ENCODE results near the gene ANKRD9. TPM values are rescaled to one million over a fixed set of nuclear protein-coding genes. Genes with fewer than 3 reads are reported as not detected.

Gene ANKRD9
- total and polyA plus RNA-seq, 2 of the 13 experiments (the other 11 are each of a cell fraction or from before 2014, with no cell fraction given), result 10.0 to 15.0 TPM

DNA sequence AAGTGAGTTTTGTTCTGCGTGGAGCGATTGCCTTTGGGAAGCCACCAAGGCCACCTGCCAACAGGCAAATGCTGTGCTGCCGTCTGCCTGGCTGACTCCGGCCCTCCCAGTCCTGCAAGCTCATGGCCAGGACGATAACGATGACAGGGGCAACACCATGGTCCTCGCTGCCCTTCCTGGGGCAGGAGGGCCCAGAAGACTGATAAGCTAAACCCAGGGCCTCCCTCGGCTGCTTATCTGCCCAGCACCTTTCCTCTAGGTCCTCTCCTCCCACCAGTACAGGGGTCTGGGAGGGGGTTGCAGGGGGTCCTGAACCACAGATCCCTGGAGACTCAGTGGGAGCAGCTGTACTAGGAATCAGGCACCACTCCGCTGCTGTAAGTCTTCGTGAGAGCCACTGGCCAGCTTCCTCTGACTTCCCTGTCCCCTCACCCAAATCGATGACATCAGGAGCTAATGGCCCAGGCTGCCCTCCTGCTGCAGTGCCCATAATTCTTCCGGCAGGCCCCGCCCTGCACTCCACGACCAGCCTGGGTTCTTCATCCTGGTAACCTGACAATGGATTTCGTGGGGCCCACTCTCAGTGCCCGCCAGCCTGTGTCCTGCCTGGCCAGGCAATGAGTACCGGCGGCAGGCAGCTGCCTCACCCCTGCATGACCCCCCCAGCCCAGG lies 5.1 kb downstream of the ANKRD9 start:
- Histone ChIP-seq H3K27ac (ENCODE audit: extremely low read length, insufficient read depth, low read length) (no peak overlapping the region), H3K4me1 (ENCODE audit: insufficient read depth, low read length) (peaks cover 10% of the 10 kb centered on the region), H3K4me2 (ENCODE audit: low read depth, low read length) (no peak overlapping the region), H4K20me1 (ENCODE audit: insufficient read depth, low read length) (no peaks in the 10 kb centered on the region), H3K9ac (ENCODE audit: insufficient read depth, low read depth, low read length) (no peak overlapping the region), H3K9me3 (ENCODE audit: low read length) (no peaks in the 10 kb centered on the region), H3K36me3 (replicated peaks in 1 of 2; ENCODE audit: control insufficient read depth in 1 of 2, insufficient read depth in 2 of 2, low read length in 2 of 2) (peaks cover 6 to 9% of the 10 kb centered on the region in 2 experiments; a peak in 2 of 5 replicates), H2AFZ (ENCODE audit: low read length) (no peak overlapping the region), H3K4me3 (replicated peaks in 1 of 3; ENCODE audit: insufficient read depth in 1 of 3, low read depth in 2 of 3, low read length in 3 of 3) (no peak overlapping the region), H3K27me3 (ENCODE audit: control insufficient read depth in 1 of 2, insufficient read depth in 2 of 2, low read length in 2 of 2) (no peaks in the 10 kb centered on the region; a peak in 2 of 5 replicates), H3K79me2 (ENCODE audit: insufficient read depth, low read length) (no peaks in the 10 kb centered on the region)
- ChIA-PET POLR2A (no interaction called here), CTCF (ENCODE audit: low intra/inter-chr PET ratio, low total read pairs) (no interaction called here)
- ATAC-seq, result no peak
- intact Hi-C loops (cut with micrococcal nuclease; ENCODE audit: unreplicated experiment) (no loop called here), in situ Hi-C loops (cut with HindIII; ENCODE audit: extremely low pct_ligation_motif_present, low pct_unique_long_range_greater_than_20kb) (no loop called here)
- no peak for FAIRE-seq
- no peak for DNase-seq (ENCODE audit: low spot score)
- no TSS peak for BruUV-seq (replicated peaks)
- TF ChIP-seq ZSCAN25 (CRISPR knock-in tag; IDR thresholded peaks at IDR 0.05) (peak; percentile 74), NFIC (IDR thresholded peaks at IDR 0.05; ENCODE audit: low read length) (no peak), AKAP8 (CRISPR knock-in tag; IDR thresholded peaks at IDR 0.05) (peak; percentile 84; the same call in 1 of the 2 replicates), ZNF331 (CRISPR knock-in tag; IDR thresholded peaks at IDR 0.05) (no peak), GABPA (IDR thresholded peaks at IDR 0.05; ENCODE audit: low read depth, low read length) (no peak), GABPA (CRISPR knock-in tag; IDR thresholded peaks at IDR 0.05; ENCODE audit: low read depth) (no peak), GTF2F1 (IDR thresholded peaks at IDR 0.05; ENCODE audit: low read length) (no peak), SMARCE1 (IDR thresholded peaks at IDR 0.05; ENCODE audit: borderline replicate concordance) (no peak), AGO2 (optimal IDR thresholded peaks at IDR 0.05; ENCODE audit: low read depth, low read length) (peak; percentile 88), ZNF800 (CRISPR knock-in tag; IDR thresholded peaks at IDR 0.05) (no peak), NR2F2 (IDR thresholded peaks at IDR 0.05; ENCODE audit: borderline replicate concordance, low read depth) (no peak), AGO1 (IDR thresholded peaks at IDR 0.05; ENCODE audit: low read depth, low read length, poor library complexity, severe bottlenecking) (peak; percentile 37), ZSCAN30 (CRISPR knock-in tag; IDR thresholded peaks at IDR 0.05) (no peak), NFYC (CRISPR knock-in tag; IDR thresholded peaks at IDR 0.05) (no peak), KMT2A (CRISPR knock-in tag; IDR thresholded peaks at IDR 0.05) (no peak)
- TF ChIP-seq, protein P1, sequence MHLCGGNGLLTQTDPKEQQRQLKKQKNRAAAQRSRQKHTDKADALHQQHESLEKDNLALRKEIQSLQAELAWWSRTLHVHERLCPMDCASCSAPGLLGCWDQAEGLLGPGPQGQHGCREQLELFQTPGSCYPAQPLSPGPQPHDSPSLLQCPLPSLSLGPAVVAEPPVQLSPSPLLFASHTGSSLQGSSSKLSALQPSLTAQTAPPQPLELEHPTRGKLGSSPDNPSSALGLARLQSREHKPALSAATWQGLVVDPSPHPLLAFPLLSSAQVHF (CRISPR knock-in tag; IDR thresholded peaks at IDR 0.05), result no peak
- TF ChIP-seq, protein P2, sequence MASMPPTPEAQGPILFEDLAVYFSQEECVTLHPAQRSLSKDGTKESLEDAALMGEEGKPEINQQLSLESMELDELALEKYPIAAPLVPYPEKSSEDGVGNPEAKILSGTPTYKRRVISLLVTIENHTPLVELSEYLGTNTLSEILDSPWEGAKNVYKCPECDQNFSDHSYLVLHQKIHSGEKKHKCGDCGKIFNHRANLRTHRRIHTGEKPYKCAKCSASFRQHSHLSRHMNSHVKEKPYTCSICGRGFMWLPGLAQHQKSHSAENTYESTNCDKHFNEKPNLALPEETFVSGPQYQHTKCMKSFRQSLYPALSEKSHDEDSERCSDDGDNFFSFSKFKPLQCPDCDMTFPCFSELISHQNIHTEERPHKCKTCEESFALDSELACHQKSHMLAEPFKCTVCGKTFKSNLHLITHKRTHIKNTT (CRISPR knock-in tag; IDR thresholded peaks at IDR 0.05), result no peak
- 100% methylated on average over 2 of the region's 18 CpGs for WGBS (ENCODE audit: low lambda C conversion rate)
